Choroid plexus epithelial cell (primary cell): ENCODE data around the gene PRELID3B.

Source experiments
- DNase-seq: peaks from one replicate; pipeline ENCODE4 v3.0.0-alpha.2; 2010; ENCODE audit warnings: low read depth
- H3K4me3 ChIP-seq: 2 replicates; pipeline ENCODE4 v1.5.1; 2011; ENCODE audit warnings: low read depth, mild to moderate bottlenecking, control low read depth, low read length, moderate library complexity
- TF ChIP-seq, protein P1 (sequence below): conservative IDR thresholded peaks from 2 replicates; pipeline ENCODE4 v1.5.1; 2011; ENCODE audit warnings: low read depth, mild to moderate bottlenecking, control low read depth, inconsistent platforms, low read length, moderate library complexity

PRELID3B gene

DNA sequence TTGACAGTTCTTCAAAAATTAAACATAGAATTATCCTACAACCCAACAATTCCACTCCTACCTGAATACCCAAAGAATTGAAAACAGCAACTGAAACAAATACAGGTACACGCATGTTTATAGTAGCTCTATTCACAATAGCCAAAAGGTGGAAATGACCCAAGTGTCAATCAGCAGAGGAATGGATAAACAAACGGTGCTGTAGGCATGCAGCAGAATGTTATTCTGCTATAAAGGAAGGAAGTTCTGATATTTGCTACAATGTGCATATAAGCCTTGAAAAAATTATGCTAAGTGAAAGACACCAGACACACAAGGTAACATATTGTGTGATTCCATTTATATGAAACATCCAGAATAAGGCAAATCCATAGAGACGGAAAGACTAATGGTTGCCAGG lies 38.5 kb upstream of the PRELID3B start:
- TF ChIP-seq, protein P1, sequence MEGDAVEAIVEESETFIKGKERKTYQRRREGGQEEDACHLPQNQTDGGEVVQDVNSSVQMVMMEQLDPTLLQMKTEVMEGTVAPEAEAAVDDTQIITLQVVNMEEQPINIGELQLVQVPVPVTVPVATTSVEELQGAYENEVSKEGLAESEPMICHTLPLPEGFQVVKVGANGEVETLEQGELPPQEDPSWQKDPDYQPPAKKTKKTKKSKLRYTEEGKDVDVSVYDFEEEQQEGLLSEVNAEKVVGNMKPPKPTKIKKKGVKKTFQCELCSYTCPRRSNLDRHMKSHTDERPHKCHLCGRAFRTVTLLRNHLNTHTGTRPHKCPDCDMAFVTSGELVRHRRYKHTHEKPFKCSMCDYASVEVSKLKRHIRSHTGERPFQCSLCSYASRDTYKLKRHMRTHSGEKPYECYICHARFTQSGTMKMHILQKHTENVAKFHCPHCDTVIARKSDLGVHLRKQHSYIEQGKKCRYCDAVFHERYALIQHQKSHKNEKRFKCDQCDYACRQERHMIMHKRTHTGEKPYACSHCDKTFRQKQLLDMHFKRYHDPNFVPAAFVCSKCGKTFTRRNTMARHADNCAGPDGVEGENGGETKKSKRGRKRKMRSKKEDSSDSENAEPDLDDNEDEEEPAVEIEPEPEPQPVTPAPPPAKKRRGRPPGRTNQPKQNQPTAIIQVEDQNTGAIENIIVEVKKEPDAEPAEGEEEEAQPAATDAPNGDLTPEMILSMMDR = no peak
- no peak overlapping the region for H3K4me3 ChIP-seq
- DNase-seq = no peak

DNA sequence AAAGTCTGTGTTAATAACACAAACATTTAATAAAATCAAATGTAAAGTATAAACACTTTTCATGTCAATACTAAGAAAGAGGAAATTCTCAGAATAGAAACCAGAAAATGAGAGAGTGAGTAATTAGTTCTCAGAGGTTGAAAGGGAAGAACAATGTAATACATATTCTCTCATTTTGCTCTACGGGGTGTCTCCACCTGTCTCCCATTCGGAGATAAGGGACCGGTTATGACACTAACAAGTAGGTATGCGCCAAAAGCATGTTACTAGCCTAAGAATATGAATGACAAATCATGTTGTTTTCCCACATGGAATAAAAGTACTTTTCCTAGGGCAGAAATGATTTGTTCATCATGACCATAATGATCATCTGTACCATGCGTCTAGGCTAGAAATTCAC lies 35.6 kb upstream of the PRELID3B start:
- no peak overlapping the region for H3K4me3 ChIP-seq
- TF ChIP-seq, protein P1 = no peak
- no peak for DNase-seq

DNA sequence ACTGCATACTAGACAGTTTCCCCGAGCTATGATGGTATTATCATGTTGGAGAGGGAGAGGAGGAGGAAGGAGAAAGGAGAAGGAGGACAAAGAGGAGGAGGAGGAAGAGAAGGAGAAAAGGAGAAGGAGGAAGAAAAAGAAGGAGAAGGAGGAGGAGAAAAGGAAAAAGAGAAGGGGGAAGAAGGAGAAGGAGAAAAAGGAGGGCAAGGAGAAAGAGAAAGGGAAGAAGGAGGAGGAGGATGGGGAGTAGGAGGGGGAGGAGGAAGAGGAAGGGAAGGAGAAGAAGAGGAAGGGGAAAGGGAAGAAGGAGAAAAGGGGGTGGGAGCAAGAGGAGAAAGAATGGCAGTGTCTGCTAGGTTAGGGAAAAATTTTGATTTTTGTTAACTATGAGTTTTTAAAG lies 35.1 kb upstream of the PRELID3B start:
- TF ChIP-seq, protein P1 = no peak
- no peak for DNase-seq
- H3K4me3 ChIP-seq = no peak overlapping the region

DNA sequence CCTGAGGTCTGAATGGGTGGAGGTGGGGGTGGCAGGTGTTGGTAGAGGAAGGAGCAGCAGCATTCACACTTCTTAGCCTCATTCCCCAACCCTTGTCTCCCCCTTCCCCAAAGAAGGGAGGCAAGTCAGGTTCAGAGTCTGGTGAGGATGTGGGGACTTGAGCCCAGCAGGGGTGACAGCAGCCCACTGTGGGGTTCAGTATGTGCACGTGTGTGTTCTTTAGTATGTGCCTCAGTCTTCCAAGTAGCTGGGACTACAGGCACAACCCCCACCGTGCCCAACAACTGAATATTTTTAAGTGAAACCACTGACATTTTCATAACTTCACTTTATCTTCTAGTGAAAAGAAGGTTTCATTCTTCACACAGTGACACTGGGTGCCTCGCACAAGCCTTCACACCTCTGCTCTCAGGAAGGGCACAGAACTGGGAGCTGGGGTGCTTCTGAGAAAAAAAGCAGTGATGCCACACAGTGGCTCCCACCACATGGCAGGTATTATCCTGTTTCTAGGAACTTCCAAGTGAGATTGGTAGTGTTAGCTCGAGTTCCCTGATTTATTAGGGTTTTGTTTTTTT lies 33.4 kb upstream of the PRELID3B start:
- TF ChIP-seq, protein P1 = no peak
- H3K4me3 ChIP-seq = no peak overlapping the region
- DNase-seq = no peak

DNA sequence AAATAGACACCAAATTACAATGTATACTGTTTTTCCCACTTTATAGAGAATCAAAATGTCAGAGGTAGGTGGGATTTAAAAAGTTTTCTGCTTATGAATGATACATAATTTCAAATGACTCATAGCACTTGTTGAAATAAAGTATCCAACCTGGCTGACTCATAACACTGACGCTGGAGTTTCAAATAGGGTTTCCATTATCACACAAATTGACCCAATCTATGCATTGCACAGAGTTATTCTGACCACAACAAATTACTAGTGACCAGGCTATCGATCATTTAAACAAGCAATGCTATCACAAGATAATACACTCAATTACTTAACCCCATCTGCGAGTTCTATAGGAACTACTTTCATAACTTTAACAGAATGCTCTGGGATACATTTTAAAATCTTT lies 31.9 kb upstream of the PRELID3B start:
- DNase-seq = peak; percentile 18
- TF ChIP-seq, protein P1 = no peak
- no peak overlapping the region for H3K4me3 ChIP-seq

DNA sequence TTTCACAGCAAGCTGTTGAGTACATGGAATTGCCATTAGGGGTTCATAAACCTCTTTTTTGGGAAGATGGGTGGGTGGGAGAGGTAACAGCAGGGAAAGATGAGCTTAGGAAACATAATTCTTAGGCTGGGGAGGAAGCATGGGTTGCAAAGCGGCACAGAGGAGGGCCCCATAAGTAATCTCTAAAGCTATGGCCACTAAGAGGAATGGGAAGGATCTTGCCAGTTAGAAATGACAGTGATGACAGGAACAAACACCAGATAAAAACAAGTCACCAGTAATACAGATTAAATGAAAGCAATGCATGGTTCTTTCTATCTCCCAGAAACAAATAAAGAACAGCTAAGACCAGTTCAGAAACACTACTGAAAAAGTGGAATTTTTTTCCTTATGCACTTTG lies 31.0 kb upstream of the PRELID3B start:
- TF ChIP-seq, protein P1 = no peak
- DNase-seq = no peak
- no peak overlapping the region for H3K4me3 ChIP-seq

DNA sequence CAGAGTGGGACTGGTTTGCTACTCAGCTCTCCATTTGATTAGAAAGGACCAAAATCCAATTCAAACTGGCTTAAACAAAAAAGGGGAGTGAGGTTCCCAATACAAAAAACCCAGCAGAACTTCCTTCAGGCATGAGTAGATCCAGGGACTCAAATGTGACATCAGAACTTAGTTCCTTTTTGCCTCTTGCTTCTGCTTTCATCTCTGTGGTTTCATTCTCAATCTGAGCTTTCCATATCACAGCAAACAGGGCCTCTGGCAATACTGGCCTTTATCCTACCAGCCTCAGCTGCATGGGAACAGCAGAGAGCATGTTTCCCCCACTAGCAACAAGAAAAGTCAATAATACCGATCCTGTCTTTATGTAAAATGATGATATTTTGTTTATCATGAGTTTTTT lies 28.6 kb upstream of the PRELID3B start:
- no peak overlapping the region for H3K4me3 ChIP-seq
- no peak for DNase-seq
- TF ChIP-seq, protein P1 = no peak
